ENCODE results near the gene DMRT3.

Gene DMRT3

GRCh38 chr9:1002678-1003077 lies 26.2 kb downstream of the DMRT3 start:
- DNase-seq (ENCODE audit: low read depth): no peak
- no peak for TF ChIP-seq CTCF (IDR thresholded peaks at IDR 0.05; ENCODE audit: control insufficient read depth, extremely low read depth, insufficient read depth)

GRCh38 chr9:1005043-1005667 lies 28.7 kb downstream of the DMRT3 start:
- peak; percentile 14 for DNase-seq (ENCODE audit: low read depth)
- peak; percentile 74 for TF ChIP-seq CTCF (IDR thresholded peaks at IDR 0.05; ENCODE audit: control insufficient read depth, extremely low read depth, insufficient read depth)
- H3K4me3 ChIP-seq (ENCODE audit: low read depth, low read length): no peak overlapping the region

More at GRCh38 chr9:1002678-1003077, 26.2 kb downstream of the DMRT3 start:
- no peak overlapping the region for H3K4me3 ChIP-seq (ENCODE audit: low read depth, low read length)

GRCh38 chr9:1007312-1007711 lies 30.9 kb downstream of the DMRT3 start:
- no peak for DNase-seq (ENCODE audit: low read depth)
- no peak for TF ChIP-seq CTCF (IDR thresholded peaks at IDR 0.05; ENCODE audit: control insufficient read depth, extremely low read depth, insufficient read depth)
- H3K4me3 ChIP-seq (ENCODE audit: low read depth, low read length): no peak overlapping the region

GRCh38 chr9:1008216-1008615 lies 31.8 kb downstream of the DMRT3 start:
- DNase-seq (ENCODE audit: low read depth): no peak
- H3K4me3 ChIP-seq (ENCODE audit: low read depth, low read length): no peak overlapping the region
- TF ChIP-seq CTCF (IDR thresholded peaks at IDR 0.05; ENCODE audit: control insufficient read depth, extremely low read depth, insufficient read depth): no peak

- peak; percentile 97 for TF ChIP-seq CTCF (IDR thresholded peaks at IDR 0.05; ENCODE audit: control insufficient read depth, extremely low read depth, insufficient read depth)
- no peak overlapping the region for H3K4me3 ChIP-seq (ENCODE audit: low read depth, low read length)
- peak; percentile 51 for DNase-seq (ENCODE audit: low read depth)
Measured at GRCh38 chr9:1009101-1009707, 32.7 kb downstream of the DMRT3 start.

GRCh38 chr9:1013021-1013420 lies 36.6 kb downstream of the DMRT3 start:
- no peak for TF ChIP-seq CTCF (IDR thresholded peaks at IDR 0.05; ENCODE audit: control insufficient read depth, extremely low read depth, insufficient read depth)
- DNase-seq (ENCODE audit: low read depth): no peak

GRCh38 chr9:1014225-1014624 lies 37.8 kb downstream of the DMRT3 start:
- no peak for DNase-seq (ENCODE audit: low read depth)
- H3K4me3 ChIP-seq (ENCODE audit: low read depth, low read length): no peak overlapping the region
- no peak for TF ChIP-seq CTCF (IDR thresholded peaks at IDR 0.05; ENCODE audit: control insufficient read depth, extremely low read depth, insufficient read depth)

More at GRCh38 chr9:1013021-1013420, 36.6 kb downstream of the DMRT3 start:
- no peak overlapping the region for H3K4me3 ChIP-seq (ENCODE audit: low read depth, low read length)

Data from LNCaP clone FGC (cell line).